Natural killer cell treated with Interleukin-12 subunit alpha and Interleukin-12 subunit beta and Interleukin-15 and Interleukin-18, amount 100 ng/mL, for 72 hours (primary cell): ENCODE measurements around the gene PSMB8. TPM values are rescaled to one million over a fixed set of nuclear protein-coding genes. Genes with fewer than 3 reads are reported as not detected.
A peak's percentile ranks its signal among the peaks of the same experiment; 100 is the strongest.
"Not testable (repeated sequence)": the region's sequence is repeated elsewhere in the genome, so short reads cannot be mapped to it uniquely, and the experiment has no call there.

Experiments used
- ATAC-seq, 2 donors: fragments of 150-1000 bp; cut with Tn5 transposase in 1 of 2; sonication (Bioruptor Pico), chemical (Tn5 transposase) in 1 of 2; 2 replicates each; pipeline ENCODE4 v1.10.0; 2021
- DNase-seq: peaks from one replicate; pipeline ENCODE4 v3.0.0; 2022; ENCODE audit warnings: low spot score
- H3K27ac Mint-ChIP-seq, 2 donors: 1 replicate in 1 of 2; 2 replicates in 1 of 2; pipeline ENCODE4 v1.8.0; 2022; ENCODE audit warnings: mixed read lengths in 2 of 2, mild to moderate bottlenecking in 1 of 2, moderate library complexity in 1 of 2
- H3K27me3 Mint-ChIP-seq, 2 donors: 1 replicate in 1 of 2; 2 replicates in 1 of 2; pipeline ENCODE4 v1.8.0; 2022; ENCODE audit warnings: mixed read lengths in 2 of 2
- H3K36me3 Mint-ChIP-seq: one replicate; pipeline ENCODE4 v1.8.0; 2022; ENCODE audit warnings: mixed read lengths
- H3K4me1 Mint-ChIP-seq, 2 donors: 1 replicate in 1 of 2; 2 replicates in 1 of 2; pipeline ENCODE4 v1.8.0; 2022; ENCODE audit warnings: low read depth in 2 of 2, mixed read lengths in 2 of 2, mild to moderate bottlenecking in 1 of 2
- H3K4me3 Mint-ChIP-seq: one replicate; pipeline ENCODE4 v1.8.0; 2022; ENCODE audit warnings: mixed read lengths
- H3K9me3 Mint-ChIP-seq: 2 replicates; pipeline ENCODE4 v1.8.0; 2022; ENCODE audit warnings: mixed read lengths
- total RNA-seq, 2 donors: library from RNA; stranded (reverse); gene quantifications; one replicate each; pipeline ENCODE4 v1.2.3, GENCODE V29; 2022

The PSMB8 gene
- total RNA-seq, 2 donors from 2014 or later: 259 to 356 TPM

GRCh38 chr6:32815996-32816395, 27.9 kb downstream of the PSMB8 start:
- no peaks in the 10 kb centered on the region for H3K9me3 Mint-ChIP-seq
- no peaks in the 10 kb centered on the region for H3K27me3 Mint-ChIP-seq
- no peak overlapping the region for H3K27ac Mint-ChIP-seq
- H3K4me3 Mint-ChIP-seq: no peak overlapping the region
- no peak for ATAC-seq
- H3K4me1 Mint-ChIP-seq: no peaks in the 10 kb centered on the region
- no peaks in the 10 kb centered on the region for H3K36me3 Mint-ChIP-seq
- DNase-seq: no peak

- H3K4me1 Mint-ChIP-seq: no peaks in the 10 kb centered on the region
- H3K9me3 Mint-ChIP-seq: no peaks in the 10 kb centered on the region
- H3K27me3 Mint-ChIP-seq: no peaks in the 10 kb centered on the region
- DNase-seq (no peak), ATAC-seq (no peak)
- H3K27ac Mint-ChIP-seq: no peak overlapping the region
- H3K4me3 Mint-ChIP-seq: no peak overlapping the region
- H3K36me3 Mint-ChIP-seq: no peaks in the 10 kb centered on the region
Observed at GRCh38 chr6:32815115-32815514, 28.7 kb downstream of the PSMB8 start.

GRCh38 chr6:32814145-32814544, 29.7 kb downstream of the PSMB8 start:
- Mint-ChIP-seq H3K9me3 (no peaks in the 10 kb centered on the region), H3K27ac (no peak overlapping the region), H3K36me3 (no peaks in the 10 kb centered on the region), H3K4me1 (no peaks in the 10 kb centered on the region), H3K27me3 (no peaks in the 10 kb centered on the region), H3K4me3 (no peak overlapping the region)
- DNase-seq (no peak), ATAC-seq (no peak)

- Mint-ChIP-seq H3K27ac (no peak overlapping the region), H3K4me1 (peaks cover 4% of the 10 kb centered on the region in 2 donors), H3K27me3 (peaks cover 21 to 24% of the 10 kb centered on the region in 2 donors), H3K9me3 (no peaks in the 10 kb centered on the region), H3K36me3 (no peaks in the 10 kb centered on the region), H3K4me3 (no peak overlapping the region)
- ATAC-seq (no peak), DNase-seq (no peak)
Observed at GRCh38 chr6:32809171-32809570, 34.7 kb downstream of the PSMB8 start.

GRCh38 chr6:32807020-32807580, 36.7 kb downstream of the PSMB8 start:
- no peaks in the 10 kb centered on the region for H3K36me3 Mint-ChIP-seq
- ATAC-seq (peak; percentile 20 to 52), DNase-seq (no peak)
- H3K9me3 Mint-ChIP-seq: no peaks in the 10 kb centered on the region
- peaks cover 35 to 37% of the 10 kb centered on the region in 2 donors for H3K27me3 Mint-ChIP-seq
- no peak overlapping the region for H3K4me3 Mint-ChIP-seq
- H3K27ac Mint-ChIP-seq: no peak overlapping the region
- peaks cover 4% of the 10 kb centered on the region in 2 donors for H3K4me1 Mint-ChIP-seq

- H3K4me3 Mint-ChIP-seq, H3K4me1 Mint-ChIP-seq, H3K9me3 Mint-ChIP-seq, H3K27ac Mint-ChIP-seq, H3K36me3 Mint-ChIP-seq, DNase-seq, ATAC-seq: not testable (repeated sequence)
- peaks cover 40 to 51% of the 10 kb centered on the region in 2 donors for H3K27me3 Mint-ChIP-seq
Observed at GRCh38 chr6:32805404-32805803, 38.4 kb downstream of the PSMB8 start.

- Mint-ChIP-seq H3K27ac (no peak overlapping the region), H3K9me3 (peaks cover 3% of the 10 kb centered on the region), H3K27me3 (peaks cover 46 to 59% of the 10 kb centered on the region in 2 donors), H3K36me3 (peaks cover 7% of the 10 kb centered on the region), H3K4me3 (no peak overlapping the region), H3K4me1 (peaks cover 4% of the 10 kb centered on the region in 2 donors)
- DNase-seq (no peak), ATAC-seq (no peak)
Observed at GRCh38 chr6:32803416-32803815, 40.4 kb downstream of the PSMB8 start.

- no peak for ATAC-seq
Observed at GRCh38 chr6:32799740-32800139, 44.1 kb downstream of the PSMB8 start.

GRCh38 chr6:32799168-32799567, 44.7 kb downstream of the PSMB8 start:
- H3K9me3 Mint-ChIP-seq: peaks cover 3% of the 10 kb centered on the region
- H3K4me1 Mint-ChIP-seq: peaks cover 16 to 22% of the 10 kb centered on the region in 2 donors
- peaks cover 10% of the 10 kb centered on the region for H3K36me3 Mint-ChIP-seq
- no peak overlapping the region for H3K4me3 Mint-ChIP-seq
- no peak for ATAC-seq
- H3K27ac Mint-ChIP-seq: no peak overlapping the region
- no peak for DNase-seq
- H3K27me3 Mint-ChIP-seq: peaks cover 49 to 63% of the 10 kb centered on the region in 2 donors

More at GRCh38 chr6:32799740-32800139, 44.1 kb downstream of the PSMB8 start:
- no peak for DNase-seq
- peaks cover 10% of the 10 kb centered on the region for H3K36me3 Mint-ChIP-seq
- H3K4me3 Mint-ChIP-seq: no peak overlapping the region
- peaks cover 48 to 63% of the 10 kb centered on the region in 2 donors for H3K27me3 Mint-ChIP-seq
- H3K9me3 Mint-ChIP-seq: peaks cover 3% of the 10 kb centered on the region
- H3K4me1 Mint-ChIP-seq: peaks cover 12 to 16% of the 10 kb centered on the region in 2 donors
- H3K27ac Mint-ChIP-seq: no peak overlapping the region

- peaks cover 45 to 58% of the 10 kb centered on the region in 2 donors for H3K27me3 Mint-ChIP-seq
- peak overlapping the region in 1 of 2 donors; percentile 37 for H3K27ac Mint-ChIP-seq
- H3K4me3 Mint-ChIP-seq: peak overlapping the region; percentile 64
- peaks cover 3% of the 10 kb centered on the region for H3K9me3 Mint-ChIP-seq
- peaks cover 17 to 24% of the 10 kb centered on the region in 2 donors for H3K4me1 Mint-ChIP-seq
- ATAC-seq (peak; percentile 70 to 82), DNase-seq (peak; percentile 76)
- peaks cover 10% of the 10 kb centered on the region for H3K36me3 Mint-ChIP-seq
Observed at GRCh38 chr6:32796848-32797776, 46.7 kb downstream of the PSMB8 start.

GRCh38 chr6:32794510-32794909, 49.3 kb downstream of the PSMB8 start:
- ATAC-seq (no peak), DNase-seq (no peak)
- Mint-ChIP-seq H3K27me3 (peaks cover 44 to 48% of the 10 kb centered on the region in 2 donors), H3K4me3 (no peak overlapping the region), H3K4me1 (peaks cover 17 to 24% of the 10 kb centered on the region in 2 donors), H3K27ac (no peak overlapping the region), H3K36me3 (peaks cover 10% of the 10 kb centered on the region), H3K9me3 (peaks cover 3% of the 10 kb centered on the region)

- Mint-ChIP-seq H3K9me3 (no peaks in the 10 kb centered on the region), H3K36me3 (no peaks in the 10 kb centered on the region), H3K27ac (no peak overlapping the region), H3K27me3 (peaks cover 40 to 43% of the 10 kb centered on the region in 2 donors), H3K4me3 (no peak overlapping the region), H3K4me1 (peaks cover 17 to 24% of the 10 kb centered on the region in 2 donors)
- DNase-seq: no peak
- no peak for ATAC-seq
Observed at GRCh38 chr6:32792901-32793435, 50.9 kb downstream of the PSMB8 start.
